ENCODE data around the gene TIMM17A.

TIMM17A gene

DNA sequence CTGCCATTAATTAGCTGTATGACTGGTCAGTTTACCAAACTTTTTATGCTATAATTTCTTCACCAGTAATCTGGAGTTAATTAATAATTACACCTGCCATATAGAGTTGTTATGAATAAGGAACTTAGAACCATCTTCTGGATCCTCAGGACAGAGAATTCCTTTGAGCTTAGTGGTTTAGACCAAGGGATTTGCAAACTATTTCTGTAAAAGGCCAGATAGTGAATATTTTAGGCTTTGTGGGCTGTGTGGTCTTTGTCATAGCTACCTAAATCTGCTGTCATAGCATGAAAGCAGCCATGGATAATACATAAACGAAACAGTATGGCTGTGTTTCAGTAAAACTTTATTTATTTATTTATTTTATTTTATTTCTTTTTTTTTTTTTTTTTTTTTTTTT is 9.0 kb downstream of the TIMM17A start:
- Histone ChIP-seq H3K36me3 (replicated peaks) (peaks cover 76% of the 10 kb centered on the region), H3K27ac (no peak overlapping the region), H3K4me3 (ENCODE audit: low read depth, low read length) (no peak overlapping the region), H3K27me3 (replicated peaks) (no peaks in the 10 kb centered on the region)
- TF ChIP-seq, protein P1, sequence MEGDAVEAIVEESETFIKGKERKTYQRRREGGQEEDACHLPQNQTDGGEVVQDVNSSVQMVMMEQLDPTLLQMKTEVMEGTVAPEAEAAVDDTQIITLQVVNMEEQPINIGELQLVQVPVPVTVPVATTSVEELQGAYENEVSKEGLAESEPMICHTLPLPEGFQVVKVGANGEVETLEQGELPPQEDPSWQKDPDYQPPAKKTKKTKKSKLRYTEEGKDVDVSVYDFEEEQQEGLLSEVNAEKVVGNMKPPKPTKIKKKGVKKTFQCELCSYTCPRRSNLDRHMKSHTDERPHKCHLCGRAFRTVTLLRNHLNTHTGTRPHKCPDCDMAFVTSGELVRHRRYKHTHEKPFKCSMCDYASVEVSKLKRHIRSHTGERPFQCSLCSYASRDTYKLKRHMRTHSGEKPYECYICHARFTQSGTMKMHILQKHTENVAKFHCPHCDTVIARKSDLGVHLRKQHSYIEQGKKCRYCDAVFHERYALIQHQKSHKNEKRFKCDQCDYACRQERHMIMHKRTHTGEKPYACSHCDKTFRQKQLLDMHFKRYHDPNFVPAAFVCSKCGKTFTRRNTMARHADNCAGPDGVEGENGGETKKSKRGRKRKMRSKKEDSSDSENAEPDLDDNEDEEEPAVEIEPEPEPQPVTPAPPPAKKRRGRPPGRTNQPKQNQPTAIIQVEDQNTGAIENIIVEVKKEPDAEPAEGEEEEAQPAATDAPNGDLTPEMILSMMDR (IDR thresholded peaks at IDR 0.05; ENCODE audit: low read depth, low read length, missing control alignments): no peak
- in situ Hi-C loops (cut with HindIII; ENCODE audit: low pct_ligation_motif_present, low sequenced_read_pairs): no loop called here
- no peak for DNase-seq

DNA sequence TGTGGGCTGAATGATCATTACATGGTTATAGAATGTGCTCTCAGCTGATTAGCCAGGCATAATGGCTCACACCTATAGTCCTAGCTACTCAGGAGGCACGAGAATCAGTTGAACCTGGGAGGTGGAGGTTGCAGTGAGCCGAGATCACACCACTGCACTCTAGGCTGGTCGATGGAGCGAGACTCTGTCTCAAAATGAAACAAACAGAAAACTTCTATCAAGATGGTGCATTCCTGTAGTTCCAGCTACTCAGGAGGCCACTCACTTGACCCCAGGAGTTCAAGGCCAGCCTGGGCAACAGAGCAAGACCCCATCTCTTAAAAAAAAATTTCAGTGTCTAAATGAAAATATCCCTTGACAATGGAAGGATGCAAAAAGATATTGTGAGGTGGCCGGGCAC is 10.9 kb downstream of the TIMM17A start:
- TF ChIP-seq, protein P1 (IDR thresholded peaks at IDR 0.05; ENCODE audit: low read depth, low read length, missing control alignments): no peak
- Histone ChIP-seq H3K36me3 (replicated peaks) (peaks cover 73% of the 10 kb centered on the region), H3K27ac (no peak overlapping the region), H3K27me3 (replicated peaks) (no peaks in the 10 kb centered on the region), H3K4me3 (ENCODE audit: low read depth, low read length) (no peak overlapping the region)
- in situ Hi-C loops (cut with HindIII; ENCODE audit: low pct_ligation_motif_present, low sequenced_read_pairs): no loop called here
- no peak for DNase-seq

DNA sequence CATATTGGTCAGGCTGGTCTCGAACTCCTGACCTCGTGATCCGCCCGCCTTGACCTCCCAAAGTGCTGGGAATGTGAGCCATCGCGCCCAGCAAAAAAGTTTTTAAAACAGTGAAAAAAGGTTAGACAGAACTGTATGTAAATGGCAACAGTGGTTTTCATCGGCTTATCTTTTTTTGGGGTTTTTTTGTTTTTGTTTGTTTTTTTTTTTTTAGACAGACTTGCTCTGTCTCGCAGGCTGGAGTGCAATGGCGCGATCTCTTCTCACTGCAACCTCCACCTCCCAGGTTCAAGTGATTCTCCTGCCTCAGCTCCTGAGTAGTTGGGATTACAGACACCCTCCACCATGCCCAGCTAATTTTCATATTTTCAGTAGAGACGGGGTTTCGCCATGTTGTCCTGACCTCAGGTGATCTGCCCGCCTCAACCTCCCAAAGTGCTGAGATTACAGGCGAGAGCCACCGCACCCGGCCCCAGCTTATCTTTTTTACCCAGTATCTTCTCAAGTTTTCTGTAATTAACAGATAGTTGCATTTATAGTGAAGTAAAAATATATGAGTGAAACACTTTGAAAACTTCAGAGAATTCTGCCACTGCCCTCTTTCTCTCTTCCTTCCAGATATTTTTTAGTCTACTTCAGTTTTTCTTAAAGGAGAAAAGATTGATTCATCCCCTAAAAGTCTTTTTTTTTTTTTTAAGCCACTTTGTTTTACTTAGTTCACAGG is 13.1 kb downstream of the TIMM17A start:
- DNase-seq: no peak
- Histone ChIP-seq H3K27ac (no peak overlapping the region), H3K27me3 (replicated peaks) (no peaks in the 10 kb centered on the region), H3K4me3 (ENCODE audit: low read depth, low read length) (no peak overlapping the region), H3K36me3 (replicated peaks) (peaks cover 54% of the 10 kb centered on the region)
- TF ChIP-seq, protein P1 (IDR thresholded peaks at IDR 0.05; ENCODE audit: low read depth, low read length, missing control alignments): no peak
- in situ Hi-C loops (cut with HindIII; ENCODE audit: low pct_ligation_motif_present, low sequenced_read_pairs): no loop called here

DNA sequence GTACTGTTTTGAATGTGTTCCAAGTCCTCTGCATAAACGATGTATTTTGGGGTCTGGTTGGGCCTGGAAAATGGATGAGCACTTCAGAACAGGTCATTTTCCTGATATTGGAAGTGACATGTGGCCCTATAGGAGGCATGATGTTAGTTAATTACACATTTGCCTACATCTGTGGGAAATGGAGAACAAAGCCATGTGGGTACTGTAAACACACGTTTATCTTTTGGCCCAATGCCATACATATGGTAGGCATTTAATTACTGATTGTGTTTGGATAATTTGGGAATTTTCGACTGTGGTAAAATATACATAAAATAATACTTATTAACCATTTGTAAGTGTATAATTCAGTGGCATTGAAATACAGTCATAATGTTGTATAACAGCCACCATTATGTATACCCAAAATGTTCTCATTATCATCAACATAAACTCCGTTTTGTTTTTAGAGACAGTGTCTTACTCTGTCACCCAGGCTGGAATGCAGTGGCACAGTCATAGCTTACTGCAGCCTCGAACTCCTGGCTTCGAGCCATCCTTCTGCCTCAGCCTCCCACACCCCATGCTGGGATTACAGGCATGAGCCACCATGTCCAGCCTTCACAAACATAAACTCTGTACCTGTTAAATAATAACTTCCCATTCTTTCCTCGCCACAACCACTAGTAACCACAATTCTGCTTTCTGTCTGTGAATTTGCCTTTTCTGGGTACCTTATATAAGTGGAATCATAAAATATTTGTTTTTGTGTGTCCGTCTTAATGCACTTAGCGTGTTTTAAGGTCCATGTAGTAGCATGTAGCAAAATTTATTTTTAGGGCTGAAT is 15.2 kb downstream of the TIMM17A start:
- in situ Hi-C loops (cut with HindIII; ENCODE audit: low pct_ligation_motif_present, low sequenced_read_pairs): no loop called here
- TF ChIP-seq, protein P1 (IDR thresholded peaks at IDR 0.05; ENCODE audit: low read depth, low read length, missing control alignments): no peak
- Histone ChIP-seq H3K4me3 (ENCODE audit: low read depth, low read length) (no peak overlapping the region), H3K36me3 (replicated peaks) (peaks cover 33% of the 10 kb centered on the region), H3K27ac (no peak overlapping the region), H3K27me3 (replicated peaks) (no peaks in the 10 kb centered on the region)
- peak; percentile 48 for DNase-seq

DNA sequence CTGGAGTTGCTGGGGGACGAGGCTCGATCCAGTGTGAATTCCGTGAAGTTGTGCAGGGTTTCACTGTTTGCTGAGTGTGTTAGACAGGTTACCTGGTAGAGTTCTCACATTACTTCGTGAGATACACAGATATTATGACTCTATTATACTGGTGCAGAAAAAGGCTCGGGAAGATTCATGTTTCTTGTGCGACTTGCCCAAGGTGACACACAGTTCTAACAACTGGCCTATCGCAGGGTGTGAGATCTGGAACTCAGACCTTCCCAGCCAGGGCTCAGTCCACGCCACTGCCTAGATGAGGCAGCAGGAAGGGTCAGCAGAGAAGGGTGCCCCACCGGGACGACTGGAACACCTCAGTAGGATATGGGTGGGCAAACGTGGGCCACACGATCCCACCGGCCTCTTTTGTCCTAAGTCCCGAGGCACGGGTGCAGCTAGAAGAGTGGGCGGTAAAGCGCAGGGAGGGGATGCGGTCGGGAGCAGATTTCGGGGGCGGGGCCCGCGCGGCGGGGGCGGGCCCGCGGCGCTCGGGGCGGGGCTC is 26.8 kb downstream of the TIMM17A start:
- Histone ChIP-seq H3K27me3 (replicated peaks) (no peaks in the 10 kb centered on the region), H3K27ac (no peak overlapping the region), H3K36me3 (replicated peaks) (no peaks in the 10 kb centered on the region), H3K4me3 (ENCODE audit: low read depth, low read length) (peak overlapping the region; percentile 64)
- in situ Hi-C loops (cut with HindIII; ENCODE audit: low pct_ligation_motif_present, low sequenced_read_pairs): no loop called here
- DNase-seq: peak; percentile 47
- TF ChIP-seq, protein P1 (IDR thresholded peaks at IDR 0.05; ENCODE audit: low read depth, low read length, missing control alignments): no peak

All from brain microvascular endothelial cell (primary cell).